Endometrial microvascular endothelial cells (primary cell): ENCODE data around the gene LMAN1. TPM values are rescaled to one million over a fixed set of nuclear protein-coding genes. Genes with fewer than 3 reads are reported as not detected.

Experiments
- in situ Hi-C: cut with HindIII; loops from 2 replicates; pipeline ENCODE4 v1.10.0; 2017; ENCODE audit warnings: low sequenced_read_pairs, low pct_unique_long_range_greater_than_20kb; ENCODE audit errors: inconsistent ontology term
- total RNA-seq: library from RNA; depleted of rRNA; stranded (reverse); fragments of >200 nt; gene quantifications from one replicate; pipeline ENCODE4 v1.2.3, GENCODE V29; 2015; ENCODE audit errors: inconsistent ontology term

The LMAN1 gene, protein sequence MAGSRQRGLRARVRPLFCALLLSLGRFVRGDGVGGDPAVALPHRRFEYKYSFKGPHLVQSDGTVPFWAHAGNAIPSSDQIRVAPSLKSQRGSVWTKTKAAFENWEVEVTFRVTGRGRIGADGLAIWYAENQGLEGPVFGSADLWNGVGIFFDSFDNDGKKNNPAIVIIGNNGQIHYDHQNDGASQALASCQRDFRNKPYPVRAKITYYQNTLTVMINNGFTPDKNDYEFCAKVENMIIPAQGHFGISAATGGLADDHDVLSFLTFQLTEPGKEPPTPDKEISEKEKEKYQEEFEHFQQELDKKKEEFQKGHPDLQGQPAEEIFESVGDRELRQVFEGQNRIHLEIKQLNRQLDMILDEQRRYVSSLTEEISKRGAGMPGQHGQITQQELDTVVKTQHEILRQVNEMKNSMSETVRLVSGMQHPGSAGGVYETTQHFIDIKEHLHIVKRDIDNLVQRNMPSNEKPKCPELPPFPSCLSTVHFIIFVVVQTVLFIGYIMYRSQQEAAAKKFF
- total RNA-seq: 118 TPM

DNA sequence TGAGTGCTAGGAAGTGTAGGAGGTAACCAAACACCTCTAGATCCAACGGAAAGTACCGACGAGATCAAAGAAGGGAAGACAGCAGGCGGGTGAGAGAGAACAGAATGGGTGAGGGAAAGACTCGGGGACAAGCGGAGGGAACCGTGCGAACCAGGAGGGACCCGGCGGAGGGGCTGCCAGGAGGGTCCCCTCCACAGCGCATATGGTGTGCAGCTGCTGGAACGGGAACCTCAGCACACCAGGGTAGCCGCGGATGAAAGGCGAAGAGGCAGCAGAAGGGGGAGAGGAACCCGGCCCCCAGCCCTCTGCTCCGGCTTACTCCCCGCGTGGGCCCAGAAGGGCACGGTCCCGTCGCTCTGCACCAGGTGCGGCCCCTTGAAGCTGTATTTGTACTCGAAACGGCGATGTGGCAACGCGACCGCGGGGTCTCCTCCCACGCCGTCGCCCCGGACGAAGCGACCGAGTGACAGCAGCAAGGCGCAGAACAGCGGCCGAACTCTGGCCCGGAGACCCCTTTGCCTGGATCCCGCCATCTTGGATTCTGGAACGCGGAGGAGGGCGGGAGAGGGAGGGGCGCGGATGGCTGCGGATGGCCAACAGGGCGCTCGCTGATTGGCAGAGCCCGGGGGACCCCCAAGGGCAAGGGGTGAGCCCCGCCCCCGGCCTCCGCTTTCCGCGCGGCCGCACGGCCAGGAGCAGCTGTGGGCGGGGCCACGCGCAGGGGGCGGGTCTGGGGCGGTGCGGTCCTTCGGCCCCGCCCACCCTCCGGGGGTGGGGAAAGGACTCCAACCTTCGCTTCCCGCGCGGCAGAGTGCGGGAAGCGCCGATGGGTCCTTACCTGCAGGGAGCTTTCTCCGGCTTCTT, at the start of gene LMAN1:
TSS of gene LMAN1 (minus strand) at position 554 of the 864 bp plus-strand sequence. CDS start at position 533, 21 bp downstream.
- in situ Hi-C loops: no loop called here

DNA sequence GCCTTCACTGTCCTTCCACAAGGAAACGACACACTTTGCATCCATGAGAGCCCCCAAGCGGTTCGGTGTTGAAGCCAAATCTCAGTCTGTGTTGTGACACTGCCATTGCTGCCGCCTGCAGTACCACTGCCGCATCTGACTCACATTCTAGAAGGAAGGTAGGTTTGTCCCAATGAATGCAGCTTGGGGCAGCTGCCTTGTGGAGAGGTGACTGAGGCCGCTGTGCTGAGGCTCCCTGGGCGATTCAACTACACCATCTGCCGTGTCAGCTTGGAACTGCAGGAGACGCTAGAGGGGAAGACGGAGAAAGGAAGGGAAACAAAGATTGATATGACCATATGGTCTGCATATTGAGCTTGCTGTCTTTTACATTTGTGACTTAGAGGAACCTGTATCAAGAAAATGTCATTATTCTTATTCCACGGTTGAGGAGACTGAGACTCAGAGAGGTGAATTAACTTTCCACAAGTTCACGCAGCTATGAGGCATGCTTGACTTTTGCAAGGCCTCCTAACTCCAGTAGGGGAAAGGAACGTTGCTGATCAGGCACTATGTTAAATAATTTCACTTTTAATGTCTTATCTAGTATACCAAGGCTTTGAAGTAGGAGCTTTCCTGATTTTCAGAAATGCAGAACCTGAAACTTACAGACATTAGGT, 43.5 kb upstream of the LMAN1 start:
- in situ Hi-C loops: no loop called here

DNA sequence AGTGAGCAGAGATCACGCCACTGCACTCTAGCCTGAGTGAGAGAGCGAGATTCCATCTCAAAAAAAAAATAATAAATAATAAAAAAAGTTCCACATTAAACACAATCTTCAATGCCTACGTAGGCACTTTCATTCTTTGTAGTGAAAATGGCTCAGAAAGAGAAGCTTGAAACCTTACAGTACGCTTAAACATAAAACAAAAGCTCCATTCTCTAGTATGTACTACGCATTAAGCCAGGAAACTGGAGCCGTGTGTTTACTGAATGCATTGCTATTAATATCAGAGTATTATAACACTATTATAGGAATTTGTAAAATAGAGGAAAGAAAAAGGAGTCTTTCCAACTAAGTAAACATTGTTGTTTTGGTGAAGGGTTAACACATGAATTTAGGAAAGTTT, 41.3 kb upstream of the LMAN1 start:
- in situ Hi-C loops: no loop called here

DNA sequence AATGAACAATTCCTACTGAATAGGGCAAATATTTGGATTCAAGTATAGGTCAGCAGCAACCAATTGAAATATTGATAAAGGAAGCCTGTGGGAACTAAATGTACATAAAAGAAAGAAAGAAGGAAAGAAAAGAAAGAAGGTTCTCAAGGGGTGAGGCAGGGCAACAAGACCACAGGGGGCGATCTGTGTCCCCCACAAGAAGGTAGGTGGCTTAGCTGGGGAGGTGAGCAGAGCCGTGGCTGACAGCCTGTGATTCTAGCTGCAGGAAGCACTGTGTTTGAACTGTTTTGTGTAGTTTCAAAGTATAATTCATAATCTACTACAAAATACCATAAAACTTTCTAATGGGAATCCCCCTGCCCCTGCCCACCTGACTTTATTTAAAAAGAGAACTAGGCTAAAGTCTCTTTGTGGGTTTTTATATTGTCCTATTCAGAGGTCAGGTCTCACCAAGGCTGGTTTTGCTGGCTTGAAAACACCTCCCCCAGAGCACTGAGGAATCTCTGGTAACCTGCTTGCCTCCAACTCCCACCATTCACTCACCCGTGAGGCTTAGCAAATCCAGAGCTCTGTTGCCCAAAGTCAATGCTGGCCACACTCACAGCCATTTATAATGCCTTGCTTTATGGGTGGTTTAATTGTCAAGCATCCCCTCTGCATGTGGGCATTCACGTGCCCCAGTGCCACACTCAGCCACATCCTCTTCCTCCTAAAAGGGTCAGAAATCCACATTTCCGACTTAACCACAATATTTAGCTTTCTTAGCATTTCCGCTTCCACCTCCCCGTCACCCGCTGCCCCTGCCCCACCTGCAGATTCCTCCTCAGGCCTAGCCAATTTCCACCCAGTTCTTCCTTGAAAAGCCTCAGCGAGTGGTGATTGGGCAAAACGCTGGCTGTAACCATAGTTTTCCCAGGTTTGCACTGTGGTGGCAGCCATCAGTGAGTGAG, 36.4 kb upstream of the LMAN1 start:
- in situ Hi-C loops: no loop called here

DNA sequence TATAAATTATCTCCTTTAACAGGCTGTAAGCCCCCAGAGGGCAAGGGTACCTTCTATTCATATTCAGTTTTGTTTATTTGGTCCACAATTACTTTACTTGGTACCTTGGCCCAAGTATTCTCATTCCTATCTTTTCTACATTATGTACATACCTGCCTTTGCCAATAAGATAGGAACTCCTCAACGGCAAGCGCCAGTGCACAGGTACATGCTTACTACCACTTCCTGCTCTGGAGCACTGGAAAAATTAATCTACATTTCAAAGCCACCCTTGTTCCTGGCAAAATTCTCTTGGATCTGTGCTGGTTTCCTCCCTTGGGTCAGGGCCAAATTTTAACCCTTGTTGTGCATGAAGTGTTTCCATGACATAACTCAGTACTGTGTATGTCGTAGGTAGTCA, 34.3 kb upstream of the LMAN1 start:
- in situ Hi-C loops: no loop called here

DNA sequence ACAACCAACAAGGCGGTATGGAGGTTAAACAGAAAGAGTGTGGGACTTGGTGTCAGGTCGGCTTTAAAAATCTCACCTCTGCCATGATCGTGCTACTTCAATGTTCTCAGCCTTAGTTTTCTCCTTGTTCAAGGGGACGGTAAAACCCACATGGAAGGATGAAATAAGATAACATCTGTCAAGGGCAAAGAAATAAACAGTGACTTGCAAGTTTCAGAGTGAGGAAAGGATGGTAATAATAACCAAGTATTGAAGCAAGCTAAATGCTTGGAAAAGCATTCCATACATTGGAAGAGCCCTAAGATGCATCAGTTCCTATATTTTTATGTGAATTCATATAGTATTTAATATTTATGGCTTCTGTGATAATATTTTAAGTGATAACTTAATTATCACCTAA, 29.8 kb upstream of the LMAN1 start:
- in situ Hi-C loops: no loop called here

DNA sequence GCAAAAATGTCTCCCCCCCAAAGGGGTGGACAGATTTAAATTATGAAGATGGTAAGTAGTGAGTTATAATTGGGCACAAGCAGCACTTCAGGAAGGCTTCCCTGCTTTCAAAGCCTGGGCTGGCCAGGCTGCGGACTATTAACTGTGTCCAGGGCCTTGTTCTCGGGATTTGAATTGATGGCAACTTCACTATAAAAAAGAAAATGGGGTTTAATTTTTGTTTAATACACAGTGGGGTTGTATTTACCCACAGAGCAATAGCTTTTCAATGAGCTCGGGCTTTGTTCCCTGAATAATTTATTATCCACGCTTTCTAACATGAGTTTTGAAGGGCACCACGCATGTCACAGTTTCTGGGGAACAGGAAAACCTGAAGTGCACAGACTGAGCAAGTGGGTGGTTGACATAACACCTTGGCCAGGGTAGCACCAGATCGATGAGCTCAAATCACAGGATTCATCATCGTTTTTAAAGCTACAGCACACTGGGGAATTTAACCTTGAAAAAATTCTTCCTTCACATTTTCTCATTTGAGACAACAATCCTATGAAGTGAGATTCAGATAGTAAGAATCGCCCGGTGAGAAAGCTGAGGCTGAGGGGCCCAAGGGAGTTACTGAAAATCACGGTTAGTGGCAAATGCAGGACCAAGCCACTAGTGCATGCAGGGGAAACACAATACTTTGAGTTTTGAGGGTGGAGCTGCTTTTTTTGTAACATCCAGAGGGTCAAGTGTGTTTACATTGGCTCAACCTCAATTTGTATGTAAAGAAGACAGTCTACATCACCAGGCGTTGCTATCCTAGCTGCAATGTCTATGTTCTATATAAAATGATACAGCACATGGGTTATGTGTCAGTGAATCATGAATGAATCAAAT, 28.9 kb upstream of the LMAN1 start:
- in situ Hi-C loops: no loop called here

DNA sequence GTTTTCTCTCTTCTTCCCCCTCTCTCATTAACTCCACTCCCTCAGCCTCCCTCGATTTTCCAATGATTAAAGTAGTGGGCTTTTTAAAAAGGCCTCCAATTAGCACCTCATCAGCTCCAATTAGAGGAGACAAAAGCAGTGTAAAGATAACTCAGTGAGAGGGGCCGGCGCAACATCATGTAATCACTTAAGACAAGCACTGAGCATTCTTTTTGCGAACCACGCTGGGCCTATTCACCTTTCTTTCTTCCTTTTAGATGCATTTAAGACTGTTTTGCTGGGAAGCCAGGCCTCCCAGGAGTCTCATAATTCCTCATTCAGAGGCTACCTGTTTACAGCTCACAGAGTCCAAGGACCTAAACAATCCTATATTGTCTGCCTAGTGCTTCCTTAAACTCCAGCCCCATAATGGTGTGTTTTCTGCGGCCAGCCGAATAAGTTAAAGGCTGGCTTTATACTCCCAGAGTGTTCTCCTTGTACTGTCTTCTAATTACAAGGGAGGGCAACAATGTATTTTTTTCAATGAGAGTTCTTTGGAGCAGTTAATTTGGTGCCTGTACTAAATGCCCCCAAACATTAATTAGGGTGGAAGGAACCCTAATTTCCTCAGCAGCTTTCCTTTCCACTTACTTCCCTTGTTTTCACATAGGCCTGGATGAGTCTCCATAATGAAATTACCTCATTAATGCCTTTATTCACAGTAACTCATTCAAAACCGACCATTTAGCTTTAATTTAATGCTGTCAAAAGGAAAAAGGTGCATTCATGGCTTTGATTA, 28.0 kb upstream of the LMAN1 start:
- in situ Hi-C loops: no loop called here

DNA sequence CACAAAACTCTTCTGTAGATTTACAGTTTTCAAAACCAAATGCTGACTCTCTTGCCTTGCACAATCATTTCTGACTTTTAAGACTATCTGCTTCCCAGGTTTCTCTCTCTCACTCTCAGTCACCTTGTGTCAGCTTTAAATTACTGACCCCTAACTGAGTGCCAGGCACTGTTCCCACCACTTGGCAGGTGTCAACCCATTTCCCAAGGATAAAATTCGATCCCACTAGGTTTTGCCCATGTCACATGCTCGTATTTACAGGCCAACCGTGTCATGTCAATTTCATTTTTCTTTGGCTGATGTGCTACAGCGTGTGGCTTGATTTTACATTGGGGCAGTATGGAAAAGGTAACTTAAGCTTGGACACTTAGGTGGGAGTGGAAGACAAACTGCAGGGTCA, 26.1 kb upstream of the LMAN1 start:
- in situ Hi-C loops: no loop called here

DNA sequence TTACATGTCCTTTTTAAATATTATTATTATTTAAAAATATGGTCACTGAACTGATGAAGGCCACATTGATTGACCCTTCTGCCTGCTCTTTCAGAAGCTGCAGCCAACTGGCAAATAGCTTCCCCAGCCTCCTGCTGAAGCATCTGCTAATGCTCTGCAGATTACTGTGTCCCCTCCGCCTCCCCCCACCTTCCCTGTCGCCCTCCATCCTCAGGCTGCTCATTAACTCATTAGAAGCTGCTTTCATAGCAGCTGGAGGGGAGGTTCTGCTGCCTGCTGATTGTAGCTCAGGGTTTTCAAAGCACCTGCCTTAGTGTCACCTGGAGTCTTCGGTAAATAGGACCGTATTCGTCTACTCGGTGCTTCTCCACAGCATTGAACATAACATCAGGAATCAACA, 24.8 kb upstream of the LMAN1 start:
- in situ Hi-C loops: no loop called here

DNA sequence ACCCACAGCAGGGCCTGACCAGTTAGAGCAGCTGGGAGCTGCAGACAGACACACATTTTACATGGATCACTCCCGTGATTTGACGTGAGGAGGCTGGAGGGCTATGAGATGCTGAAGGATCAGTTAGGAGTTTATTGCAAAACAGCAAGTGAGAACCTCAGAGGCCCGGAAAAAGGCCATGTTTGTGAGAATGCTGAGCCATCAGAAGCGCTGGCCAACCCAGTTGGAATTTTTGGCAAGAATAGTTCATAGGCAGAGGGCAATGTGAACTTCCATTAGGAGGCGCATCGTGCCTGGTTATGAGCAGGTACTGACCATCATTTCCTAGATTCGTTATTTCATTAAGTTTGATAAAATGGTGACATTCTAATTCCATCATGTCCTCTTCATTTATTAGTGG, 23.3 kb upstream of the LMAN1 start:
- in situ Hi-C loops: no loop called here

DNA sequence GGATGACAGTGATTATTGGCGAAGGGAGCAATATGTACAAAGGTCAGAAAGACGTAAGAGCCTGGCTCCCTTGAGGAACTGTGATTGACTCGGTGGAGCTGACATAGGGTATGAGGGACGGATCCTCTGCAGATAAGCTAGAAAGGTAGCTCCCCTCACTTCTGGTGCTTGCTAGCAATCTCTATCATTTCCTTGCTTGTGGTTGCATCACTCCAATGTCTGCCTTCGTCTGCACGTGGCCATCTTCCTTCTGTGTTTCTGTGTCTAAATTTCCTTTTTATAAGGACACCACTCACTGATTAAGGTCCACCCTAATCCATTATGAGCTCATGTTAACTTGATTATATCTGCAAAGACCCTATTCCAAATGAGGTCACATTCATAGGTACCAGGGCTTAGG, 22.9 kb upstream of the LMAN1 start:
- in situ Hi-C loops: no loop called here

DNA sequence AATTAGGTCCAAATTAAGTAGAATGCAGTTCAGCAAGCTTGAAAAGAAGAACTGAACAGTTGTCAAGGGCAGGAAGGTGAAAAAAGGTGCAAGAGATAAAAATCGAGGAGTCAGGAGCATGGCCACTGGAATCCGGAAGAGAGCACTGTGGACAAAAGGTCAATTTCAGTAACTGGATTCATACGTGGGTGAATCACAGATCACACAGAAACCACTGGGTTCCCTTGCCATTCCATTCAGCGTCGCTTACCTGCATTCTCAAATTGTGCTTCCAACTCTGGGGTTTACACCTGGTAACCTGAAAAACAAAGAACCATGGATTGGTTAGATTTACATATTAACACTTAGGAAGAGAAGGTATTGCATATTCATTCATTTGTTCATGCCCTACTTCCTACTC, 21.6 kb upstream of the LMAN1 start:
- in situ Hi-C loops: no loop called here

DNA sequence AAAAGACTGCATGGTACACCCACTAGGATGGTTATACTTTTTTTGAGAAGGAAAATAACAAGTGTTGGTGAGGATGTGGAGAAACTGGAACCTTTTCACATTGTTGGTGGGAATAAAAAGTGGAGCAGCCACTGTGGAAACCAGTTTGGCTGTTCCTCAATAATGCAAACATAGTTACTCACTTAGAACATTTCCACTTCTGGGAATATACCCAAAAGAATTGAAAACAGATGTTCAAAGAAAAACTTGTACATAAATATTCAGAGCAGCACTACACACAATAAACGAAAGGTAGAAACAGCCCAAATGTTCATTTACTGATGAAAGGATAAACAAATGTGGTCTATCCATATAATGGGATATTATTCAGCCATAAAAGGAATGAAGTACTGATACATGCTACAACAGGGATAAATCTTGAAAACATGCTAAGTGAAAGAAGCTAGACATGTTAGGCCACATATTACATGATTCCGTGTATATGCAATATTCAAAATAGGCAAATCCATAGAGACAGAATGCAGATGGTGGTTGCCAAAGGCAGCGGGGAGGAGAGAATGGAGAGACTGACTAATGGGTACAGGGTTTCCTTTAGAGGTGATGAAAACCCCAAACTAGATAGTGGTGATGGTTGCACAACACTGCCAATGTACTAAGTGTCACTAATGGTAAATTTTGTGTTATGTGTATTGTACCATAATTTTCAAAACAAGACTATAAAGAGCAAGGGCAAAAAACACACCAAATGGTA, 20.9 kb upstream of the LMAN1 start:
- in situ Hi-C loops: no loop called here

DNA sequence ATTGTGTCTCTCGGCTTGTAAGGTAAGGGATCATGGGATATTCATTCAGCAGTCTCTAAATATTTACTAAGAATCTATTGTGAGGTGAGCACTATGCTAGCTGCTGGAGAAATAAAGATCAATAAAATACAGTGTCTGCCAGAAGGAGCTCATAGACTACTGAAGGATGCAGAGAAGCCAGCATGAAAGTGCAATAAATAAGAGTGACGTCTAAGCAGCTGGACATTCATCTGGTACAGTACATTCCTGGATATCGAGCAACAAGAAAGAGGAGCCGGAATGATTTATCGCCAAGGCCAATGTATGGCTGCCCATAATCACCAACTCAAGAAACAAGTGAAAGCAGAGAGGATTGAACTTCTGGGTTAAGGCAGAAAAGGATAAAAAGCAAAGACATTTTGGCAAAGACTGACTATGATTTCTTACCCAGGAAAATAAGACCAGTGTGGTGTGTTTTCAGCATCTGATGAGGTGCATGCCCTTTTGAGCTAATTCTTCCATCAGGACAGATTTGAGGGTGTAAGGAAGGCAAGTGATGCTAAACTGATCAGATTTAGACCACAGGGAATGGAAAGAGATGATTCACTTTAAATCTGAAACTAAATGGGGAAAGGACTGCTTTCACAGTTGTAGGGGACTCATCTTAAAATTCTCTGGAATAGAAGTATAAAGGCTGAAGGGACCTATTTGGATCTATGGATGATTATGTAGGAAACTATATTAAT, 18.7 kb upstream of the LMAN1 start:
- in situ Hi-C loops: no loop called here
